ENCODE results near the gene UNC5A.

UNC5A gene

GRCh38 chr5:176830422-176830994 is 20.1 kb downstream of the UNC5A start:
- Histone ChIP-seq H3K4me3 (ENCODE audit: control insufficient read depth in 1 of 7, extremely low read depth in 1 of 7, insufficient read depth in 4 of 7, low read depth in 2 of 7, low read length in 6 of 7) (no peak overlapping the region), H3K9me3 (ENCODE audit: control extremely low read depth in 1 of 5, control insufficient read depth in 4 of 5, insufficient read depth in 2 of 5, low read depth in 1 of 5, low read length in 4 of 5) (no peaks in the 10 kb centered on the region), H3K36me3 (ENCODE audit: control insufficient read depth in 4 of 4, insufficient read depth in 4 of 4, low read length in 3 of 4) (no peaks in the 10 kb centered on the region), H3K4me1 (ENCODE audit: control extremely low read depth in 1 of 4, control insufficient read depth in 4 of 4, insufficient read depth in 4 of 4, low read length in 3 of 4) (no peaks in the 10 kb centered on the region), H3K27me3 (replicated peaks in 2 of 5; ENCODE audit: control insufficient read depth in 4 of 5, insufficient read depth in 5 of 5, low read length in 4 of 5) (peaks cover 0 to 14% (median 9%) of the 10 kb centered on the region in 5 experiments), H3K27ac (ENCODE audit: insufficient read depth in 1 of 2, low read depth in 1 of 2, low read length in 2 of 2, poor library complexity in 1 of 2, severe bottlenecking in 2 of 2) (no peak overlapping the region)
- ChIA-PET POLR2A (no interaction called here), CTCF (no interaction called here)
- 100% methylated on average over 2 of the region's 23 CpGs for WGBS (ENCODE audit: insufficient coverage)
- DNase-seq: no peak

- WGBS (ENCODE audit: insufficient coverage): 41% methylated on average over 4 of the region's 9 CpGs
- no peaks in the 10 kb centered on the region for H3K9me3 ChIP-seq (ENCODE audit: control extremely low read depth in 1 of 5, control insufficient read depth in 4 of 5, insufficient read depth in 2 of 5, low read depth in 1 of 5, low read length in 4 of 5)
- H3K27me3 ChIP-seq (replicated peaks in 2 of 5; ENCODE audit: control insufficient read depth in 4 of 5, insufficient read depth in 5 of 5, low read length in 4 of 5): peaks cover 0 to 16% (median 9%) of the 10 kb centered on the region in 5 experiments
- CTCF ChIA-PET: no interaction called here
- no peak for DNase-seq
- no peaks in the 10 kb centered on the region for H3K4me1 ChIP-seq (ENCODE audit: control extremely low read depth in 1 of 4, control insufficient read depth in 4 of 4, insufficient read depth in 4 of 4, low read length in 3 of 4)
- no peaks in the 10 kb centered on the region for H3K36me3 ChIP-seq (ENCODE audit: control insufficient read depth in 4 of 4, insufficient read depth in 4 of 4, low read length in 3 of 4)
- no peak overlapping the region for H3K27ac ChIP-seq (ENCODE audit: insufficient read depth in 1 of 2, low read depth in 1 of 2, low read length in 2 of 2, poor library complexity in 1 of 2, severe bottlenecking in 2 of 2)
- POLR2A ChIA-PET: no interaction called here
- no peak overlapping the region for H3K4me3 ChIP-seq (ENCODE audit: control insufficient read depth in 1 of 7, extremely low read depth in 1 of 7, insufficient read depth in 4 of 7, low read depth in 2 of 7, low read length in 6 of 7)
Measured at GRCh38 chr5:176830995-176831423, 20.6 kb downstream of the UNC5A start.

GRCh38 chr5:176831425-176831824 is 21.1 kb downstream of the UNC5A start:
- no peaks in the 10 kb centered on the region for H3K9me3 ChIP-seq (ENCODE audit: control extremely low read depth in 1 of 5, control insufficient read depth in 4 of 5, insufficient read depth in 2 of 5, low read depth in 1 of 5, low read length in 4 of 5)
- DNase-seq: no peak
- ChIA-PET CTCF (no interaction called here), POLR2A (no interaction called here)
- 93% methylated on average over 6 of the region's 8 CpGs for WGBS (ENCODE audit: insufficient coverage)
- no peaks in the 10 kb centered on the region for H3K36me3 ChIP-seq (ENCODE audit: control insufficient read depth in 4 of 4, insufficient read depth in 4 of 4, low read length in 3 of 4)
- H3K27me3 ChIP-seq (replicated peaks in 2 of 5; ENCODE audit: control insufficient read depth in 4 of 5, insufficient read depth in 5 of 5, low read length in 4 of 5): peaks cover 0 to 20% (median 9%) of the 10 kb centered on the region in 5 experiments
- no peak overlapping the region for H3K4me3 ChIP-seq (ENCODE audit: control insufficient read depth in 1 of 7, extremely low read depth in 1 of 7, insufficient read depth in 4 of 7, low read depth in 2 of 7, low read length in 6 of 7)
- H3K27ac ChIP-seq (ENCODE audit: insufficient read depth in 1 of 2, low read depth in 1 of 2, low read length in 2 of 2, poor library complexity in 1 of 2, severe bottlenecking in 2 of 2): no peak overlapping the region
- no peaks in the 10 kb centered on the region for H3K4me1 ChIP-seq (ENCODE audit: control extremely low read depth in 1 of 4, control insufficient read depth in 4 of 4, insufficient read depth in 4 of 4, low read length in 3 of 4)

- H3K36me3 ChIP-seq (ENCODE audit: control insufficient read depth in 4 of 4, insufficient read depth in 4 of 4, low read length in 3 of 4): no peaks in the 10 kb centered on the region
- H3K27ac ChIP-seq (ENCODE audit: insufficient read depth in 1 of 2, low read depth in 1 of 2, low read length in 2 of 2, poor library complexity in 1 of 2, severe bottlenecking in 2 of 2): no peak overlapping the region
- no peaks in the 10 kb centered on the region for H3K4me1 ChIP-seq (ENCODE audit: control extremely low read depth in 1 of 4, control insufficient read depth in 4 of 4, insufficient read depth in 4 of 4, low read length in 3 of 4)
- POLR2A ChIA-PET: no interaction called here
- peaks cover 0 to 21% (median 11%) of the 10 kb centered on the region in 5 experiments for H3K27me3 ChIP-seq (replicated peaks in 2 of 5; ENCODE audit: control insufficient read depth in 4 of 5, insufficient read depth in 5 of 5, low read length in 4 of 5)
- CTCF ChIA-PET: interaction anchor here (1.2 kb wide), 1 partner anchor 20 kb away, joined by 3 read pairs; no protein-coding TSS in a partner anchor
- 95% methylated on average over 4 of the region's 6 CpGs for WGBS (ENCODE audit: insufficient coverage)
- no peak for DNase-seq
- H3K4me3 ChIP-seq (ENCODE audit: control insufficient read depth in 1 of 7, extremely low read depth in 1 of 7, insufficient read depth in 4 of 7, low read depth in 2 of 7, low read length in 6 of 7): no peak overlapping the region
- H3K9me3 ChIP-seq (ENCODE audit: control extremely low read depth in 1 of 5, control insufficient read depth in 4 of 5, insufficient read depth in 2 of 5, low read depth in 1 of 5, low read length in 4 of 5): no peaks in the 10 kb centered on the region
Measured at GRCh38 chr5:176832162-176832561, 21.8 kb downstream of the UNC5A start.

- H3K27ac ChIP-seq (ENCODE audit: insufficient read depth in 1 of 2, low read depth in 1 of 2, low read length in 2 of 2, poor library complexity in 1 of 2, severe bottlenecking in 2 of 2): no peak overlapping the region
- ChIA-PET POLR2A (no interaction called here), CTCF (interaction anchor here (1.2 to 1.5 kb wide), 2 partner anchors 13 to 18 kb away, joined by 3 to 4 read pairs; no protein-coding TSS in a partner anchor)
- H3K9me3 ChIP-seq (ENCODE audit: control extremely low read depth in 1 of 5, control insufficient read depth in 4 of 5, insufficient read depth in 2 of 5, low read depth in 1 of 5, low read length in 4 of 5): no peaks in the 10 kb centered on the region
- peaks cover 0 to 21% (median 11%) of the 10 kb centered on the region in 5 experiments for H3K27me3 ChIP-seq (replicated peaks in 2 of 5; ENCODE audit: control insufficient read depth in 4 of 5, insufficient read depth in 5 of 5, low read length in 4 of 5)
- WGBS (ENCODE audit: insufficient coverage): 94% methylated on average over 2 of the region's 4 CpGs
- H3K4me1 ChIP-seq (ENCODE audit: control extremely low read depth in 1 of 4, control insufficient read depth in 4 of 4, insufficient read depth in 4 of 4, low read length in 3 of 4): no peaks in the 10 kb centered on the region
- H3K36me3 ChIP-seq (ENCODE audit: control insufficient read depth in 4 of 4, insufficient read depth in 4 of 4, low read length in 3 of 4): no peaks in the 10 kb centered on the region
- no peak for DNase-seq
- H3K4me3 ChIP-seq (ENCODE audit: control insufficient read depth in 1 of 7, extremely low read depth in 1 of 7, insufficient read depth in 4 of 7, low read depth in 2 of 7, low read length in 6 of 7): no peak overlapping the region
Measured at GRCh38 chr5:176833286-176833685, 22.9 kb downstream of the UNC5A start.

GRCh38 chr5:176835918-176836317 is 25.6 kb downstream of the UNC5A start:
- H3K4me1 ChIP-seq (ENCODE audit: control extremely low read depth in 1 of 4, control insufficient read depth in 4 of 4, insufficient read depth in 4 of 4, low read length in 3 of 4): no peaks in the 10 kb centered on the region
- ChIA-PET CTCF (interaction anchor here (1.1 to 1.2 kb wide), 3 partner anchors 14 to 128 kb away, joined by 3 to 5 read pairs (median 3); no protein-coding TSS in a partner anchor), POLR2A (no interaction called here)
- H3K36me3 ChIP-seq (ENCODE audit: control insufficient read depth in 4 of 4, insufficient read depth in 4 of 4, low read length in 3 of 4): no peaks in the 10 kb centered on the region
- H3K27ac ChIP-seq (ENCODE audit: insufficient read depth in 1 of 2, low read depth in 1 of 2, low read length in 2 of 2, poor library complexity in 1 of 2, severe bottlenecking in 2 of 2): no peak overlapping the region
- 81% methylated on average over 3 of the region's 3 CpGs for WGBS (ENCODE audit: insufficient coverage)
- DNase-seq: no peak
- no peak overlapping the region for H3K4me3 ChIP-seq (ENCODE audit: control insufficient read depth in 1 of 7, extremely low read depth in 1 of 7, insufficient read depth in 4 of 7, low read depth in 2 of 7, low read length in 6 of 7)
- peaks cover 0 to 38% (median 13%) of the 10 kb centered on the region in 5 experiments for H3K27me3 ChIP-seq (replicated peaks in 2 of 5; ENCODE audit: control insufficient read depth in 4 of 5, insufficient read depth in 5 of 5, low read length in 4 of 5)
- H3K9me3 ChIP-seq (ENCODE audit: control extremely low read depth in 1 of 5, control insufficient read depth in 4 of 5, insufficient read depth in 2 of 5, low read depth in 1 of 5, low read length in 4 of 5): no peaks in the 10 kb centered on the region

- WGBS (ENCODE audit: insufficient coverage): 59% methylated on average over 15 of the region's 15 CpGs
- peaks cover 0 to 43% (median 13%) of the 10 kb centered on the region in 5 experiments for H3K27me3 ChIP-seq (replicated peaks in 2 of 5; ENCODE audit: control insufficient read depth in 4 of 5, insufficient read depth in 5 of 5, low read length in 4 of 5)
- no peak for DNase-seq
- H3K27ac ChIP-seq (ENCODE audit: insufficient read depth in 1 of 2, low read depth in 1 of 2, low read length in 2 of 2, poor library complexity in 1 of 2, severe bottlenecking in 2 of 2): no peak overlapping the region
- ChIA-PET POLR2A (no interaction called here), CTCF (interaction anchor here (1.2 kb wide), 1 partner anchor 127 kb away, joined by 3 read pairs; no protein-coding TSS in a partner anchor)
- H3K4me1 ChIP-seq (ENCODE audit: control extremely low read depth in 1 of 4, control insufficient read depth in 4 of 4, insufficient read depth in 4 of 4, low read length in 3 of 4): no peaks in the 10 kb centered on the region
- no peaks in the 10 kb centered on the region for H3K9me3 ChIP-seq (ENCODE audit: control extremely low read depth in 1 of 5, control insufficient read depth in 4 of 5, insufficient read depth in 2 of 5, low read depth in 1 of 5, low read length in 4 of 5)
- no peaks in the 10 kb centered on the region for H3K36me3 ChIP-seq (ENCODE audit: control insufficient read depth in 4 of 4, insufficient read depth in 4 of 4, low read length in 3 of 4)
- no peak overlapping the region for H3K4me3 ChIP-seq (ENCODE audit: control insufficient read depth in 1 of 7, extremely low read depth in 1 of 7, insufficient read depth in 4 of 7, low read depth in 2 of 7, low read length in 6 of 7)
Measured at GRCh38 chr5:176836811-176837706, 26.7 kb downstream of the UNC5A start.
